ENCODE results near the gene SNTG2.

Gene SNTG2

DNA sequence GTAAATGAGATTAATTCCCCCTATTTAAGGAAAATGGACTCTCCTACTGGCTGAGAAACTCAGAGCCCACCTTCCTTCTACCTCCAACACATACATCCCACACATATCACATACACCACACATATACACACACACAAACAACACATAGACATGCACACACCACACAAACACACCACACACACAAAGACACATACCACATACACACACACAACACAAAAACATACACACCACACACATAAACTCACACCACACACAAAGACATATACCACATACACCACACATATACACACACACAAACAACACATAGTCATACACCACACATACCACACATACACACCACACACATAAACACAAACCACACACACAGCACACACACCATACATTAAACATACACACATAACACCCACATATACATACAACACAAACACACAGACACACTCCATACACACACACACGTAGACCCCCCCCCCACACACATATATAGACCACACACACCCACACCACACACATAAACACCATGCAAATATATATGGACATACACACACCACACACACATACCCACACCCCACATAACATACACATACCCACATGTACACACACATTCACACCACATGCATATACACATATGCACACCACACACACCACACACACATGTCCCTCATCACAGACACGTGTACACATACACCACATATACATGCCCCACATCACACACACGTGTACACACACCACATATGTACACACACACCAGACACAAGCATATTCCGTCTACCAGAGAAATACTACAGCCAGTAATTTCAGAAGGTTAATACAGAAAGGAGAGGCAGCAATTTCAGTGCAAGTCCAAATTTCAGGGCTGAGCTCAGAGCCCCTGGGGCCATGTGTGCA lies 204.3 kb downstream of the SNTG2 start:
- no peak for DNase-seq

DNA sequence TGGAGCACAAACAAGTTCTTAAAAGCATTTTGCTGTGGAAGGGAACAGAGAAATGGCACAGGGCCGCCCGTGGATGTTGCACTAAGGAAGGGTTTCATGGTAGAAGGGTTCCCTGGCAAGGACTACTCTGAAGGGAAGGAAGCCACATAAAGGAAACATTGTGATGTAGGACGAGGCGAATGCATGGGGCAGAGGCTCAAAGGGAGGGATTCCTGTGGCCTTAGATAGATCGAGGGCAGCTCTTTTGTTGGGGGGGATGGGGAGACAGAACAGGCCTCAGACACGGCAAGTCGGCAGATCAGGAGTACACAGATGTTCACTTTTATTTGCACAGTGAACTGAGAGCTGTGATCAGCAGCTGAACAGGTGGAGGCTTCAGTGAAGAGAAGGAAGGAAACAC lies 205.4 kb downstream of the SNTG2 start:
- no peak for DNase-seq

DNA sequence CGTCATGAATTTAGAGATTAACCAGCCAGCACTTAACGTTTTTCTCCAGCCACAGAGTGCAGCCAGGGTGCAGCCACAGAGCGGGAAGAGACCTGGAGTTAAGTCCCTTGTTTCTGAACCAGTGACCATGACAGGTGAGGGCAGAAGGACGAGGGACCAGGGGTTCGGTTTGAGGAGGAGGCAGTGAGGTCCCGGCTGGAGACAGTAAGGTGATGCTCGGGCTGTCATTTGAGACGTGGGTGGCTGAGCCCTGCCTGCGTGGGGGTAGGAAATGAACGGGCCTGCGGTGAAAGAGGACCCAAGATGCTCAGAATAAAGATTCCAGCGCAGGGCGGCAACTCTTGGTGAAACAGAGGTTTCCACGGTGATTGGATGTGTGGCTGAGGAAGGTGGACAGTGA lies 205.9 kb downstream of the SNTG2 start:
- DNase-seq = no peak

DNA sequence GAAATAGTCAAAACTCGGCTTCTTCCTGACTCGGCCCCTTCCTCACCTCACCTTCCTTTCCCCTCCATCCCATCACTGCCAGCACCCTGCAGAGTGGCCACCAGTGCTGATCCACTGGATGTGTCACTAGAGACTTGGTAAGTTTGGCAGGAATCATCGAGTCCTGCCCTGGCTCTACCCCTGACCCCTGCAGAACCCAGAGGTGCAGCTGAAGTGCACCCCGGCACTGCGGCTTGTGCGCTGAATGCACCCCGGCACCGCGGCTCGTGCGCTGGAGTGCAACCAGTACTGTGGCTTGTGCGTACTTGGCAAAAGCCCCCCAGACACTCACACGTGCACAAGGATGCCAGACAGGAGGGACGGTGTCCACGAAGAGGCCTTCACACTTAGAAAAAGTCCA lies 206.5 kb downstream of the SNTG2 start:
- DNase-seq = no peak

DNA sequence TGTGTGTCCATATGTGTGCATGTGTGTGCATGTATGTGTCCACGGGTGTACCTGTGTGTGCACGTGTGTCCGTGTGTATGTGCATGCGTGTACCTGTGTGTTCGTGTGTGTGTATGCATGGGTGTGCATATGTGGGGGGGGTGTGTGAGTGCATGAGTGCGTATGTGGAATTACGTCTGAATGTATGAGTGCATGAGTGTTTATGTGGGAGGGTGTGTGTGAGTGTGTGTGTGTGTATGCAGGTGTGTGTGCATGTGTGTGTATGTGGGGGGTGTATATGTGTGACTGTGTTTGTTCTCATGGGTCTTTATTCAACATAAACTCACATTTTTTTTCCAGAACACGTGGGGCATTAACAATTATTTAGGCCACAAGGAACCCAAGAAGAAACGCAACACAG lies 208.4 kb downstream of the SNTG2 start:
- no peak for DNase-seq

DNA sequence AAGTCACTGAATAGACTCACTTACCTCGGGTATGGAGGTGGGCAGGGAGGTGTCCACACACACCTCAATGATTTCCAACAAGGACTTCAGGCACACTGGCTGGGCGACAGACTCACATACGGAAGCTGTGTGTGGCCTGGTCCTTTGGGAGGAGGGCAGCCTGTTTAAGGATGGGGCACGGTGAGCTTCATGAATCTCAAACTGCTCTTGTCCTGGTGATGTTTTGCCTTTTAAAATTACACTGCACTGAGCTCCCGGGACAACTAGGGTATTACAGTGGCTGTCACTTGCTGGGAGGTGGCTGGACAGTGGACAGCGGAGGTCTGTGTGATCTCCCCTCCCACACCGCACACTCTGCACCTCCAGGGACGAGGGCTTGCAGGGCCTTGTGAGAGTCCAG lies 211.6 kb downstream of the SNTG2 start:
- no peak for DNase-seq

DNA sequence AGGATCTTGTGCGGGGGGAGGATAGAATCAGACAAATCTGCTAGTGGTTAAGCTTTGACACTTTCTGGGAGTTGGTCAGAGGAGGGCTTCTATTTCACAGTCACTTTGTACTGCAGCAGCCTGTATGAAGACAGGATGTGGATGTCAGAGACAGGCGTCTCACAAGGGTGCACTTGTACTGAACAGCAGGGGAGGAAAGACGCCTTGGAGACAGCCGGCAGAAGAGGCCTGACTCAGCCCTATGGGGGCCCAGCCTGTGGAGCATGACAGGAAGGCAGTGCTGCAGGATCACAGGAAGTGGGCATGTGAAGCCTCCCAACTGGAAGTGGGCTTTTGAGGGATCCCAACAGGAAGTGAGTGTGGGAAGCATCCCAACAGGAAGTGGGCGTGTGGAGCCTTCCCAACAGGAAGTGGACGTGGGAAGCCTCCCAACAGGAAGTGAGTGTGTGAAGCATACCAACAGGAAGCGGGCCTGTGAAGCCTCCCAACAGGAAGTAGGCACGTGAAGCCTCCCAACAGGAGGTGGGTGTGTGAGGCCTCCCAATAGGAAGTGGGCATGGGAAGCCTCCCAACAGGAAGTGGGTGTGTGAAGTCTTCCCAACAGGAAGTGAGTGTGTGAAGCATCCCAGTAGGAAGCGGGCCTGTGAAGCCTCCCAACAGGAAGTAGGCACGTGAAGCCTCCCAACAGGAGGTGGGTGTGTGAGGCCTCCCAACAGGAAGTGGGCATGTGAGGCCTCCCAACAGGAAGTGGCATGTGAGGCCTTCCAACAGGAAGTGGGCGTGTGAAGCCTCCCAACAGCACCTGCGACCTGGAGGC lies 212.3 kb downstream of the SNTG2 start:
- peak in 1 of 2 donors; percentile 0 for DNase-seq

DNA sequence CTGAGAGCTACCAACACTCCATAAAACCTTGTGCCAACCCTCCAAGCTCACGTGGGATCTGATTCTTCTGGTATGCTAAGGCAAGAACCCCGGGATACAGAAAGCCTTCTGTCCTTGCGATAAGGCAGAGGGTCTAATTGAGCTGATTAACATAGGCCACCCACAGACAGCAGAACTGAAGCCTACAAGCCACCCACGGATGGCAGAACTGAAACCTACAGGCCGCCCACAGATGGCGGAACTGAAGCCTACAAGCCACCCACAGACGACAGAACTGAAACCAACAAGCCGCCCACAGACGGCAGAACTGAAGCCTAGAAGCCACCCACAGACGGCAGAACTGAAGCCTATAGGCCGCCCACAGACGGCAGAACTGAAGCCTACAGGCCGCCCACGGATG lies 216.3 kb downstream of the SNTG2 start:
- DNase-seq = no peak

DNA sequence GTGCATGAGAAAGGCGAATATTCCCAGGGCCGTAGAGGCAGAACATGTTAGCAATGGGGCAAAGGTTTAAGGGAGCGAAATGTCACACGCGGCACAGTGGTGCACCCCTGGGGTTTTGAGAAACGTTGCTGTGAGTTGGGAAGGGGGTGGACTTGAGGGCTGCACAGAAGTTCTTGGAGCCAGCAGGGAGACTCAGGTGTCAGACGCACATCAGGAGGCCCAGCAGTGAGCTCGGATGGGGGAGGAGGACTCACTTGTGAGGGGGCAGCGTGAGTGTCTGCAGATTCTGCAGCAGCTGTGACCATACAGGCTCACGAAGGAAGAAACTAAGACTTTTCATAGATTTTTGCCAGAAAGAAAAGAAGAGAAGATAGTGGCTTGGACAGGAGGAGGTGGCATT lies 218.2 kb downstream of the SNTG2 start:
- no peak for DNase-seq

DNA sequence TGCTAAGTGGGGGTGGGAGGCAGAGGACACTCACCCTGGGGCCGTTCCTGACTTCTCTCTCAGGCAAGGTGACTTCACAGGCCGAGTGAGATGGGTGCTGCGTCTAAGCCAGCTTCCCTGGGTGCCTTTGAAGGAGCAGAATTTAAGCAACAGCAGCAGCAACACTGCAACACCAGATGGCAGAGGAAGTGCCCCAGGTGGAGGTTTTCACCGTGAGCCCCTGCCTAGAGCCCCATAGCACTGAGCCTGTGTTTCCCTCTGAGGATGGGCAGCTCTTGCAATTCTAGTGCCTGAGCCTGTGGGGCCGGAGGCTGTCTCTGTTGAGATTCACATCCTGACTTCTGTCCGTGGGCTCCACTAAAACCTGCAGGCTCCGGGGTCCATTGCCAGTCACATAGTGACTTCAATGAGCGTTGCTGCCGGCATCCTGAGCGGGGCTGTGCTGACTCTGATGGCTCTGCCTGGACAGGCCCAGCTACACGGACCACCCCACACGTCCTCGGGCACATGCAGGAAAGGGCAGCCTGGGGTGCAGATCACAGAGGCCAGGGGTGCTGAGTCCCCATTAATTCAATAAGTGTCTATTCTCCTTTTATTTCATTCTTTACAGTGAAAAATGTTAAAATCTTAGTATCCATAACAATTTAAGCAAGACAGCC lies 218.8 kb downstream of the SNTG2 start:
- DNase-seq = no peak

DNA sequence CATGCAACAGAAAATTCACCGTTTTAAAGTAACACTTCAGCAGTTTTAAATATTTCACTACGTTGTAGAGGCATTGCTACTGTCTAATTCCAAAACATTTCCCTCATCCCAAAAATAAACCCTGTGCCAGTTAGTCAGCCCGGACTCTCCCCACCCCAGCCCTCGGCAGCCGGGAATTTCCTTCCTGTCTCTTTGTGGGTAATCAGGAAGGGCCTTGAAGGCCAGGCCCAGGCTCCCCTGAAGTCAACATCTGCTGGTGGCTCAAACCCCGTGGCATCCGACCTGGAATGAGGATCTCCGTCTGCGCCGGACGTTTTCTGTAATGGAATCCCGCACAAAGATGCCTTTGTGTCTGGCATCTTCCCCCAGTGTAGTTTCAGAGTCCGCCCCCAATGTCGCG lies 219.6 kb downstream of the SNTG2 start:
- DNase-seq = no peak

DNA sequence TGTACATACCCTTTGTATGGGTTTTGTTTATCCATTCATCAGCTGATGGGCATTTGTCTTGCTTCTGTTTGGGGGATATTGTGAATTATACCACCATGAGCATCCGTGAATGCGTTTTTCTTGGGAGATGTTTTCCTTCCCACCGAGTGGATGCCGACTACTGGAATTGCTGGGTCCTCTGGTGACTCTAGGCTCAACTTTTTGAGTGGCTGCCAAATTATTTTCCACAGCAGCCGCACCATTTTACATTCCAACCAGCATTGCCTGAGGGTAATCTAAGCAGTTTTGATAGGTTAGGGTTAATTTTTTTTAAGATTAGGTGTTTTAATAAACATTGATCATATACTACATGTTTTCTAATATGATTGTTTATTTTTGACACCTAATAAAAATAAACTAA lies 220.1 kb downstream of the SNTG2 start:
- DNase-seq = no peak

DNA sequence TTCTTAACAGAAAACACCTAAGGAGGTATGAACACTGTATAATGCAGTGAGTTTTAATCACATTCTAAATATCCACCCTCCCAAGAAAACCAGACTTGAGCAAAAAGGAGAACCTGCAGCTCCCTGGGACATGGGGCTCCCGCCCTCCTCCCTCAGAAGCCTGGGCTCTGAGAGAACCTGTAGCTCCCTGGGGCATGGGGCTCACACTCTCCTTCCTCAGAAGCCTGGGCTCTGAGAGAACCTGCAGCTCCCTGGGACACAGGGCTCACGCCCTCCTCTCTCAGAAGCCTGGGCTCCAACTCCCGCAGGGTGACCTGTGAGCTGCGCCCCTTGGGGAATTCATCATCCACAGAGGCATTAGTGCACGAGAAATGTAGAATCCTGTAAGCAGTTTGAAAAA lies 222.9 kb downstream of the SNTG2 start:
- DNase-seq = no peak

DNA sequence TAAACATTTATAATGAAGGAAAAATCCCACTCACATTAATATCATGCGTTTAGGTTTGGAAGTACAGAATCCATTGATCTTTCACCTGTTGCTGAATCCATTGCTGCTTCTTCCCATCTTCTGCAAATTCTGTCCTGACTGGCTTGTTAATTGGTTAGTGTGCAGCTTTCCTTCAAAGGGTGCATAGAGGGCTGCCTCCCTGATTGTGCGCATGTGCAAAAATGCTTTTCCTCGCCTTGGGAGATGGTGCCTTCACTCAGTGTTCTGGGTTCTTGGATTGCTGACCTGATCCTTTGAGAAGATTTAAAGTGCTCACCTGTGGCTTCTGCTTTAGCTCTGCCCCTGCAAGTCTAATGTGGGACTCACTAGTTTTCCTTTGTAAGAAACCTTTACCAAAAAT lies 231.2 kb downstream of the SNTG2 start:
- no peak for DNase-seq

DNA sequence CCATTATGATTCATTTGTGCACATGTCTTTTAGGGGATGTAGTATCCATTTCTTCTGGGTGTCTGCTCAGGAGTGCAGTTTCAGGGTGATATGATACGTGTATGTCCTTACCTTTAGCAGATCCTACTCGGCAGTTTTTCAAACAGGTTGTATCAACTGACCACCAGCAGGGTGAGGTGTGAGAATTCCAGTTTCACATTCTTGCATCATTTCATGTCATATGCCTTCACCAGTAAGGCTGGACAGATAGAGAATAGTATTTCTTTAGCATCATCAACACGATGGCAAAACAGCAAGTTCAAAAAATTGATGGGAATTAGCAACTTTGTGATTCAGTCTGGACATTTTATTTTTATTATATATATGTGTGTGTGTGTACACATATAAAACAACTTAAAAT lies 232.7 kb downstream of the SNTG2 start:
- DNase-seq = no peak

DNA sequence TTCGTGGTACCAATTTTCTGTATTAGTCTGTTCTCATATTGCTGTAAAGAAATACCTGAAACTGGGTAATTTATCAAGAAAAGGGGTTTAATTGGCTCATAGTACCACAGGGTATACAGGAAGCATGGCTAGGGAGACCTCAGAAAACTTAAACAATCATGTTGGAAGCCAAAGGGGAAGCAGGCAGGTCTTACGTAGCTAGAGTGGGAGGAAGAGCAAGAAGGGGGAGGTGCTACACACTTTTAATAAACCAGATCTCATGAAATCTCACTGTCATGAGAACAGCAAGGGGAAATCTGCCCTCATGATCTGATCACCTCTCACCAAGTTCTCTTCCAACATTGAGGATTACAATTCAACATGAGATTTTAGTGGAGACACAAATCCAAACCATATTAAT lies 235.8 kb downstream of the SNTG2 start:
- no peak for DNase-seq

DNA sequence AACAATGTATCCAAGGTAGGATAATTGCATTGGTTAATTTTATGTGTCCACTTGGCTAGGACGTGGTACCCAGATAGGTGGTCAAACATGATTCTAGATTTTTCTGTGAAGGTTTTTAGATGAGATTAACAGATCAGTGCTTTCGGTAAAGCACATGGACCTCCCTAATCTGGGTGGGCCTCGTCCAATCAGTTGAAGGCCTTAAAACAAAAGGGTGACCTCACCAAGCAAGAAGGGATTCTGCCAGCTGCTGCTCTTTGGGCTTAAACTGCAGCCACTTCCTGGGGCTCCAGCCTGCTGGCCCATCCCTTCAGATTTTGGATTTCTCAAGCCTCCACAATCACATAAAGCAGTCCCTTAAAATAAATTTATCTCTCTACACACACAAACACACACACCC lies 236.5 kb downstream of the SNTG2 start:
- DNase-seq = no peak

DNA sequence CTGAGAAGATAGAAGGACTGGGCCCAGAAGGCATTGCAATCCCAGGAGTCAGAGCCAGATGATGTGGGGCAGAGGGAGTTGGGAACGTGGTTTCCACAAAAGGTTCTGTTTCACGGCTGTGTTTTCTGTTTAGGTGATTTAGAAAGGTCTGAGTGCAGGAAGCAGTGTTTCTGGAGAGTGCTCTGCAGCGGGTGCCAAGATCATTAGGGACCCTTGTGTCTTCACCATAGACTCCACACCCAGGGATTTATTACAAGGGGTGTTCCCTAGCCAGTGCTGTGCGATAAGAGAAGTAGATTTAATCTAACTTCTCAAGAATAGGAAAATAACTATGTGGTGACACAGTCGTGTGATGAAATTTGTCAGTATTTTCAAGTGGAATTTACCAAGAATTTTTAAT lies 241.5 kb downstream of the SNTG2 start:
- no peak for DNase-seq

DNA sequence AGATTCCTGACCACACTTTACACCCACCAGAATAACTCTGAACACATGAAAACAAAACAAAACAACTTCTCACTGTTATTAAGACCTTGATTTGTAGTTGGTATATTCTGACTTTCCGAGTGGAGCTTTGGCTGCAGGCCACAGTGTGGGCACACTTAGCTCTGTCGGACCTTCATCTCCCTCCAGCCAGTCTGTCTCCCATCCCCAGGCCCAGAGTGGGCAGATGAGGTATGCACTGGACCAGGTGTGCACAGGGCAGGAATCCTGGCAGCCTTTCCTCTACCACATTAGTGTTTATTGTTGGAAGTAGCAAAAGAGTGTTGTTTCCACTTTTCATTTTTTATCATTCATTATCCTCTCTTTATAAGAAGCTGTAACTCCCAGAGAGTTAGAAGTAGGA lies 243.2 kb downstream of the SNTG2 start:
- DNase-seq = no peak

DNA sequence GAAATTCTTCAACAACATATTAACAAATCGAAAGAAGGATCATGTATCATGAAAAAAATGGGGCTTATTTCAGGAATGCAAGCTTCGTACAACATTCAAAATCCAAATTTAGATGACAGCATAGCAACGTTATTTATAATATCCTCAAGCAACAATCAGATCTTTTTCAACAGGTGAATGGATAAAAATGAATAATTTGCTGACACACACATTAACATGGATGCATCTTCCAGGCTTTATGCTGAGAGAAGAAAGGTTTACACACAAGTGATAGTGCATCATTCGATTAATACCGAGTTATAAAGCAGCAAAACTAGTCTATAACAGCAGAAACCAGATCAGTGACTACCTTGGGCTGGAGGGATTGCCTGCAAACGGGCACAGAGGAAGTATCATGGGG lies 253.1 kb downstream of the SNTG2 start:
- no peak for DNase-seq

DNA sequence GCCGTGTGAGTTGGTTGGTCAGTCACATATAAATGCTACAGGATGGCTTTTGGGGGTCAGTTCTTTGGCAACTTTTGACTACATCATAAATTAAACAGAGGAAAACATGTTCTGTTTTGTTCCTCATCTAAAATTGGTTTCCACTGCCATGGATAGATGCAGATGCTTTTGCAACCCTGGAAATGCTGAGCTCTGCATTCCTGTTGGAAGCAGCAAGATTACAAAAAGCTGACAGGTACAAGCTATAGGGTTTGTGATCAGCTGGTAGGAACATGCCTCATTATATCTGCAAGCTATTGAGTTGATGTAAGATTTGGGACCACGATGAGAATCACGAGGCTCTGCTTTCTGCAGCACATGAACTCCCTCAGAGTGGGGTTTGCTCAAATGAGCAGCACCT lies 255.2 kb downstream of the SNTG2 start:
- DNase-seq = no peak

DNA sequence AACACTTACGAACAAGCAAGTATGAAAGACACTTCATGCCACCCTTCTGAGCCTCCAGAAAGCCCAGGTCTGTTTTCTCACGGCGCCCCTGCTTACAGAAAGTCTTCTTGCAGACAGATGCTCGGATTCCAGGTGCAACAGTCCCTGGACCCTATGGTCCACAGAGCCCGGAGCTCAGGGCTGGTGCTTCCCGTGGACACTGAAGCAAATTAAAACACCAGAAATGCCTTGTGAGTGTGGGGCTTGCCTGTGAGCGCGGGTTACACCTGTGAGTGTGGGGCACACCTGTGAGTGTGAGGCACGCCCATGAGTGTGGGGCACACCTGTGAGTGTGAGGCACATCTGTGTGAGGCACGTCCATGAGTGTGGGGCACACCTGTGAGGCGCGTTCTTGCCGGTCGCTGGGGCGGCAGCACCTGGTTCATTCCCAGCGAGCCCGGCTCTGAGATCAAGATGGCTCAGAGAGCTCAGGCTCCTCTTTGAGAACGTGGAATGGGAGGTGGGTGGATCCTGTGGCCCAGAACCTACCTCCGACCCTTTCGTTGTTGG lies 257.4 kb downstream of the SNTG2 start:
- DNase-seq = no peak

DNA sequence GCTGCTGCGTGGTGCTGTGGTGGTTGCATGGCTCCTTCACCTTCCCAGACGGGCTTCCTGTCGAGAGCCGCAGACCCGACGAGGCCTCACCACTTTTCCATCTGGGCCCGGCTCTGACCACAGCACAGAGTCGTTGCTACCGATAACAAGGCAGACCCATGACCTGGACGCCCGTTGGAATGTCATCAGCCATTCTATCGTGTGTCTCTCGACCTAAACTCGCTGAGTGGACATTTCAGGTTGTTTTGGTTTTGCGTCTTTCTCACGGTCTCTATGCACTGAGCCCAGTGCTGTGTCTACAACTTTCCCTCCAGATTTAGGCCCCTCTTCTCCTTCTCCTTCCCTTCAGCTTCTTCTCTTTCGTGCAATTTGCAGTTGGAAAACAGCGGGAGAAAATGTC lies 257.9 kb downstream of the SNTG2 start:
- DNase-seq = no peak

DNA sequence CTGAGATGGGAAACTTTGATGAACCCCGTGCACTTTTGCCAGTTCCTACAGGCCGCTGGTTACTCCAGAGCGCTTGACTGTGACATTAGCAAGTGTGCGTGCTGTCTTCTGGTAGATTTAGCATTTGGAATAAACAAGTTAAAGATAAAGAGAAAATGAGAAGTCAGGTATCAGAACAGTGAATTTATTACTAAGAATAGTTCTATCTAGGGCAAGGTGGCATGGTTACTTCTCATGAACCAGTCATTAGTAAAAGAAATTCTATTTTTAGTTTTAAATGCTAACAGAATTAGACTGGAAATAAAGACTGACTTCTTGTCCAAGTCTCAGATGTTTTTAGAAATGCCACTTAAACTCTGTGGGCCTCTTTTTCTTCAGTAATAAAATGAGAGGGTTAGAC lies 258.6 kb downstream of the SNTG2 start:
- DNase-seq = no peak

Measured in bone marrow (tissue), 2 donors.